ENCODE data around the gene KIAA0513.
"Not testable (repeated sequence)": the region's sequence is repeated elsewhere in the genome, so short reads cannot be mapped to it uniquely, and the experiment has no call there.

The KIAA0513 gene

DNA sequence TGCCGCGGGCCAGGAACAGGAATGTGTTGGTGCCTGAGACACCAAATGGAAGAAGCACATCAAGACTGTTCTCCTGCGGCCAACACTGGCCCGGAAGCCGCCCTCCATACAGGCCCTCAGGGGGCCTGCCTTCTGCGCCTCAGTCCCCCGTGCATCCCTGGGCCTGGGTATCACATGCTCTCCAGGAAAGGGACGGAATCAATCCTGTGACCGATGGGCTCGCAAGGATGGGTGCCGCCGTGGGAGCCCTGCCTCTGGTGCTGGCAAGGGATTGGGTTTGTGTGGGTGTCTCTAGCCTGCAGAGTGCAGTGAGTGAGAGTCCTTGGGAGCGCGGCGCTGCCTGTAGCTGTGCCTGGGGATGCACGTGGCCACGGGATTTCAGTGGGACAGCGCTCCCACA, 65.3 kb downstream of the KIAA0513 start:
- no peak for DNase-seq

- no peak for DNase-seq
These were observed 66.1 kb downstream of the KIAA0513 start for GRCh38 chr16:85093705-85094104.

DNA sequence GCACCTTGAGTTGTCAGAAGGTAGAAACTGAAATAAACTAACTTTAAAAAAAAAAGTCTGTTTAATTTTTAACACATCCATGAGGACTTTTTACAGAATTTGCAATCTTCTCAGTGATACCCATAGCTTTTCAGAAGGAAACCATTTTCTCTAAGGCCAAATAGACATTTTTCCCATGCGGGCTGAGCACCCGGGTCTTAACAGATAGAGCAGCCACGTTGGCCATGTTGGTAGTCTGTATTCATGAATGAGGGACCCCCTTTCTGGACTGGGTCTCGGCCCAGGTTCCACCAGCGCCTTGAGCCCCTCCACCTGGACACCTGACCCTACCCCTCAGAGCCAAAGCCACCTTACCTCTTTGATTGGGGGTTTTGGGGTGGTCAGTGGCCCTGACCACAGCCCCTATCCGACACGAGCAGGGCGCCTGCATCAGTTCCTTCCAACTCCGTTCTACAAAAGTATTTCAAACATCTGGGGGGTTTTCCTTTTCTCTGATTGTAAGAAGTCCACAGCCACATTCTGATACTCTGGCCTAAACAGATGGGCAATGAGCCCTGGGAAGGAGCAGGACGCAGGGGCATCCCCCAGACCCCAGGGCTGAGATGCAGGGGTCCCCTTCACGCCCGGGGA, 66.7 kb downstream of the KIAA0513 start:
- no peak for DNase-seq

DNA sequence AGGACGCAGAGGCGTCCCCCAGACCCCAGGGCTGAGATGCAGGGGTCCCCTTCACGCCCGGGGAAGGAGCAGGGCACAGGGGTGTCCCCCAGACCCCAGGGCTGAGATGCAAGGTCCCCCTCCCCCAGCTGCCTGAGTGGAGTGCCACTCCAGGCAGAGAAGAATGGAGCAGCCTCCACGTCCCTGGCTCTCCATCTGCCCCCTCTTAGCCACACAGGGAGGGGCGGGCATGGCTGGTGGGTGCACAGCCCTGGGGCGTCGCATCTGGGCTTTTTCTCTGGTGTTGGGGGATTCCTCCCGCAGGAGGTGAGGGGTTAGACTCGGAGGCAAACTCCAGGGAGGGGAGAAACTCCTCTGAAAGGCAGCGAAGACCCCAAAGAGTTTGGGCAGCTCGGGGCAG, 67.2 kb downstream of the KIAA0513 start:
- no peak for DNase-seq

- no peak for DNase-seq
These were observed 69.3 kb downstream of the KIAA0513 start for GRCh38 chr16:85096921-85097320.

GRCh38 chr16:85098565-85098964, 71.0 kb downstream of the KIAA0513 start:
- DNase-seq, result no peak

GRCh38 chr16:85100265-85100664, 72.7 kb downstream of the KIAA0513 start:
- no peak for DNase-seq

- DNase-seq, result no peak
These were observed 74.5 kb downstream of the KIAA0513 start for GRCh38 chr16:85101956-85102630.

DNA sequence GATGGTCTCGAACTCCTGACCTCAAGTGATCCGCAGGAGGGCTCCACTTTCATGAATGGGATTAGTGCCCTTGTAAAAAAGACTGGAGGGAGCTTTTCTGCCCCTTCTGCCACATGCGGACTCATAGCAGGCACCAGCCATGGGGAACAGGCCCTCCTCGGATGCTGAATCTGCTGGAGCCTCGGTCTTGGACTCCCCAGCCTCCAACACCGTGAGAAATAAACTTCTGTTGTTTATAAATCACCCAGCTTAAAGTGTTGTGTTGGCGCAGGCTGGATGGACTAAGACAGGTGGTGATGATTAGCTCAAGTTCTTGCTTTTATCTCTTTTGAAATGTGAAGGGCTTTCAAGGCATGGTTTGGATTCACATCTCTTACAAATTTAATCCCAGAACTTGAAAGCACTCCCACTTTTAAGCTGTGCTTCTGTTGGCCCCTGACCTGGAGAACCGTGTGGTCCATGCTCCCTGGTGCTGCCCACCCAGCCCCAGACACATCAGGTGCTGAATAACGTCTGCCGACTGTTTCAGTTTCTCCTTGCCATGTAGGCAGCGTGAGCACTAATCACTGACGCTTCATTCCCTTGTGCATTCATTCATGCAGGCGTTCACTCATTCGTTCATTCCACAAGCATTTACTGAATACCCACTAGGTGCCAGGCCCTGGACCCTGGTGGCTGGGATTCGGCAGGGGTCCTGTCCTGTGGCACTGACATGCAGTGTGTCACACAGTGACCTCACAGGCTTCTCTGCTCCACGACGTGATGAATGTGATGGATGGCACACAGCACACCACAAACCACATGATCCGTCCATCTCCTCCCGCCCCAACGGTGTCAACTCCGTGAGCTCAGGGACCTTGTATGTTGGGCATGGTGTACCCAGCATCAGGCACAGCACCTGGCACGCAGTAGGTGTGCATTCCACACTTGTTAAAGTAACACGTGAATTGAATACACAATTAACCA, 75.8 kb downstream of the KIAA0513 start:
- DNase-seq, result no peak

DNA sequence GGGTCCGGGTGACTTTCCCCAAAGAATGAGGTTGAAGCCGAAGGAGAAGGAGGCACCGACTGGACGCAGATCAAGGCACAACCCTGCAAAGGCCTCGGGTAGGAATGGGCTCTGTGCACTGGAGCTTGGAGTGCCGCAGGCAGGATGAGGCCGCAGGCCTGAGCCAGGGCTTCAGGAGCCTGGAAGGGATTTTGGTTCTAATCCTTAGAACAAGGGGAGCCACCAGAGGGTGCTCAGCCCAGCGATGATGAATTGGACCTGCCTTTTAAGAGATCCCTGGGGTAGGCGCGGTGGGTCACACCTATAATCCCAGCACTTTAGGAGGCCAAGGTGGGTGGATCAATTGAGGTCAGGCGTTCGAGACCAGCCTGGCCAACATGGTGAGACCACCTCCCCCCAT, 76.6 kb downstream of the KIAA0513 start:
- no peak for DNase-seq

DNA sequence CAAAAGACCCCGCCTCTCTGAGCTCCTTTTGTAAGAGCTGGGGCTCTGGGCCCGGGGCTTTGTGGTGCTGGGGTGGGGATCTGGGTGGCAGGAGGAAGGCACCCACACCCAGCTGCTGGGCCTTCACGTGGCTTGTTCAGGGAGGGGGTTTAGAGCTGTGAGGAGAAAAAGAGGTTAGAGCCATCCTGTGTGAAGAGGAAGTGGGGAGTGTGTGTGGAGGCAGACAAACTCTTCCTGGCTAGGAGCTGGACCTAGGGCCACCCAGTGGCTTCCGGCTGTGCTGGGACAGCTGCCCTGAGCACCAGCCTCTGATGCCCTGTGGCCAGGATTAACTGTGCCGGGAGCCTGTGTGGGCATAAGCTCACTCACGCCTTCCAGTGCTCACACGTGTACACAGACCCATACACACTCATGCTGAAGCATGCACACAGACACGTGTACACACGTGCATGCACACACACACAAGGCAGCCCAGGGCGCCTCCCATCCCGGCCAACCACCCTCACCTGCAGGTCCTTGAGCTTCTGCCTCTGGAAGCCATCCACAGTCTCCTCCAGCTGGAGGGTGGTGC, 77.3 kb downstream of the KIAA0513 start:
- no peak for DNase-seq

DNA sequence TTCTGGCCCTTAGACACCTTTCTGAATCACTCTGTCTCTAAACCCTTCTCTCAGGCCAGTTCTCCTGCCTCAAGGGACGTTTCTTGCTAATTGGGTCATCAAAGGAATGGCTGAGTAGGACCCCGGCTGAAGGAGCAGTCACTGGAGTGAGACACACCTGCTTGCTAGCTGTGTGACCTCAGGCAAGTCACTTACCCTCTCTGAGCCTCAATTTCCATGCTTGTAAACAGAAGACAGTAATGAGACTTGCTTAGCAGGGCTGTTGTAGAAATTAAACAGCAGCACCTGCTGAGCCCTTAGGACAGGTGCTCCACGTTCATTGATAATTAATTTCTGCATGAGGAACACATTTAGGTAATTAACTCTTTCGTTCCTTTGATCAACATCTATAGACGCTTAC, 77.9 kb downstream of the KIAA0513 start:
- DNase-seq, result no peak

- no peak for DNase-seq
These were observed 79.5 kb downstream of the KIAA0513 start for GRCh38 chr16:85107083-85107482.

DNA sequence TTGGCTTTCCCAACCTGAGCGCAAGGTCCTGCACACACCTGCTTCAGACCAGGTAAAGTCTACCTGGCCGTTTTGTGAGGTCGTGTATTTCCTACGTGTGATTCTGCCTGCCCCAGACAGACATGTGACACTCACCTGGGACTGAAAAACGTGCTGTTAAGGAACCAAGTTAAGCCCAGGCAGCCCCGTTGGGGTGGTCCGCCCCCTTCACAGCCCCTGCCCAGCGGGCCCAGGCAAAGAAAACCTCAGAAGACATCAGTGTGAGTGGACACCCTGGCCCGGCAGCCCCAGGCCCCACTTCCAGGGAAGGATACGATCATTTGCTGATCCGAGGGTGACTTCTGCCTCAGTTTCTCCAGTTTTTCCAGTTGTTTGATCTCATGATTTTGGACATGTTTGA, 79.9 kb downstream of the KIAA0513 start:
- DNase-seq, result no peak

DNA sequence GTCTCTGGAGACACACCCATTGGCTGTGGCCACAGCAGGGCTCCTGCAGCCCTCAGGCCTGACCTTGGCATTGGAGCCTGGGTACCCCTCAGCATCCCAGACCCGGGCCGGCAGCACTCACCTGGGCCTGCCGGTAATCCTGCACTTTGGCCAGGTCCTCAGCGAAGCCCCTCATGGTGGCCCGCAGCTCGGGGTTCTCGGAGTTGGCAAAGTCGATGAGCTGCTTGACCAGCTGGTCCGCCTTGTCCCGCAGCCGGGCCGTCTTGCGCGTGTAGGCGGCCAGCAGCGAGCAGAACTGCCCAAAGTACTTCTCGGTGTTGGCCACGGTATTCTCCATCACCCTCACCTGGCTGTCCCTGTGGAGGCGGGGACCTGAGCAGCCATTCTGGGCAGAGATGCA, 82.5 kb downstream of the KIAA0513 start:
- no peak for DNase-seq

DNA sequence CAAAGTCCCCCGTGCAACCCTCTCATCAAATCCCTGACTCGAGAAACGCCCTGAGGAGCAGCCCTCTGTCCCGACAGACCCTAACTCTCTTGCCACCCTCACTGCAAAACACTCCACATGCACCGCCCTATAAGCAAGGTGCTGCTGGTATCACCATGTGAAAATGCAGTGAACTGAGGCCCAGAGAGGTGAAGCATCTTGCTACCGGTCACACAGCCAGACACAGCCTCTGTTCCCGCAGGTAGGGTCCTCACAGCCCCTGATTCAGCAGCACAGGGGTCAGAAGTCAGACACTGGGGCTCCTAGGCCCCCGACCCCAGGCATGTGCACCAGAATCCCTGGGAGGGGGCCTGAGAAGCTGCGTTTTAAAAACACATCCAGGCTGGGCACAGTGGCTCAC, 83.6 kb downstream of the KIAA0513 start:
- no peak for DNase-seq

- DNase-seq, result no peak
These were observed 84.8 kb downstream of the KIAA0513 start, which contains the start of gene CIBAR2 for GRCh38 chr16:85112364-85112763. Gene CIBAR2 (minus strand): TSS chr16:85112472. CDS start chr16:85112352, 120 bp downstream.

- no peak for DNase-seq
These were observed 85.7 kb downstream of the KIAA0513 start for GRCh38 chr16:85113168-85113733.

DNA sequence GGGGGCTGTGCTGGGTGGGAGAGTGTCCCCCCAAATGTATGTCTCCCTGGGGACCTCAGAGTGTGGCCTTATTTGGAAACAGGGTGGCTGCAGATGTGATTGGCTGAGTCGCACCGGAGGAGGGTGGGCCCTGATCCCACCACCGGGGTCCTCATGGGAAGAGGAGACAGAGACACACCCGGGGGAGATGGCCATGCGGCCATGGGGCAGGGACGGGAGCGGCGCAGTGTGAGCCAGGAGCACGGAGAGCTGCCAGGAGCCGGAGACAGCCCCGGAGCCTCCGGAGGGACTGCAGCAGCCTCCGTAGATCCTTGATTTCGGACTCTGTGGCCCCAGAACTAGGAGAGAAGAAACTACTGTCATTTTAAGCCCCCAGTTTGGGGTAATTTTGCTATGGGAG, 86.3 kb downstream of the KIAA0513 start:
- no peak for DNase-seq

DNA sequence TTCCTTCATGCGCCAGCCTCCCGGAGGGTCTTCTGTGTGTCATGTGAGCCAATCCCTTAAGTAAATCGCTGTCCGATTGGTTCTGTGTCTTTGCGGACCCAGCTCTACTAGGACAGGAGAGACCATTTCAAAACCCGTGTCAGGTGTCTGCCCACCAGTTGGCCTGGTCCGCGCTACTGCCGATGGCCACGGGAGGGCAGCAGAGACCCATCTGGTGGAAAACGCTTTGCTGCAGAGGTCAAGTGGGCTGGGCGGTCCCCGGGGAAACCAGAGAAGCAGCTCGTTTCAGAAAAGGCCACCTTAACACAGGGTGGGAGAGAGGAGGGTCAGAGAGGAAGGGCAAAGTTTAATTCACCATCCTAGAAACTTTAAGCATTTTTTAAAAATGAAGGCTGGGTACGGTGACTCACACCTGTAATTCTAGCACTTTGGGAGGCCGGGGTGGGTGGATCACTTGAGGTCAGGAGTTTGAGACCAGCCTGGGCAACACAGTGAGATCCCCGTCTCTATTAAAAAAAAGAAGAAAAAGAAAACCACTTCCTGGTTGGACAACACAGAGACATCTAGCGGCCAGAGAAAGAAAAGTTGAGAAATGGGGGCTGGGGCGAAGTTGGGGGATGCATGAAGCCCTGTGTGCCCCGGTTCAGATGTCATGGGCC, 87.4 kb downstream of the KIAA0513 start:
- peak; percentile 47 for DNase-seq

DNA sequence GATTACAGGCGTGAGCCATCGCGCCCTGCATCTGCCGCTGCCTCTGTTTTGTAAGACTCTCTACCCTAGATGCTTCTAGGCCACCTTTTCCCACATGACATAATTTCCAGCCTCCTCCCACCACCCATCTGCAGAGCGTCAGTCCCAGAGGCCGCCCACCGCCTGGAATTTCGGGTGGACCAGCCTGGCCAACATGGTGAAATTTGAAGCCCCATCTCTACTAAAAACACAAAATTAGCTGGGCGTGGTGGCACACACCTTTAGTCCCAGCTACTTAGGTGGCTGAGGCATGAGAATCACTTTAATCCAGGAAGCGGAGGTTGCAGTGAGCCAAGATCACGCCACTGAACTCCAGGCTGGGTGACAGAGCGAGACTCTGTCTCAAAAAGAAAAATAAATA, 89.8 kb downstream of the KIAA0513 start:
- no peak for DNase-seq

GRCh38 chr16:85120006-85120340, 92.4 kb downstream of the KIAA0513 start:
- no peak for DNase-seq

- DNase-seq, result not testable (repeated sequence)
These were observed 95.8 kb downstream of the KIAA0513 start for GRCh38 chr16:85123441-85123840.
